Myocyte (in vitro differentiated cells): ENCODE data around the gene NCKAP5. TPM values are rescaled to one million over a fixed set of nuclear protein-coding genes. Genes with fewer than 3 reads are reported as not detected.

Experiments used
- DNase-seq: peaks from one replicate; pipeline ENCODE4 v3.0.0-alpha.2; 2012; ENCODE audit warnings: low read depth
- total RNA-seq: library from RNA; depleted of rRNA; stranded (reverse); fragments of >200 nt; gene quantifications from 2 replicates; pipeline ENCODE4 v1.2.3, GENCODE V29; 2014

Gene NCKAP5
- total RNA-seq, 1 donor from 2014 or later, result 0.53 TPM

GRCh38 chr2:132904142-132904842 lies 664.0 kb downstream of the NCKAP5 start:
- DNase-seq, result no peak

GRCh38 chr2:132902626-132903025 lies 665.6 kb downstream of the NCKAP5 start:
- no peak for DNase-seq

GRCh38 chr2:132901661-132902060 lies 666.6 kb downstream of the NCKAP5 start:
- no peak for DNase-seq

- no peak for DNase-seq
Observed at GRCh38 chr2:132897111-132897510, 671.2 kb downstream of the NCKAP5 start.

GRCh38 chr2:132896073-132896472 lies 672.2 kb downstream of the NCKAP5 start:
- DNase-seq, result no peak

GRCh38 chr2:132891498-132891897 lies 676.8 kb downstream of the NCKAP5 start:
- no peak for DNase-seq

GRCh38 chr2:132886574-132886973 lies 681.7 kb downstream of the NCKAP5 start:
- DNase-seq, result no peak

GRCh38 chr2:132884705-132885104 lies 683.6 kb downstream of the NCKAP5 start:
- DNase-seq, result no peak

GRCh38 chr2:132884292-132884691 lies 684.0 kb downstream of the NCKAP5 start:
- DNase-seq, result no peak

- DNase-seq, result no peak
Observed at GRCh38 chr2:132883430-132883829, 684.8 kb downstream of the NCKAP5 start.

GRCh38 chr2:132881546-132881945 lies 686.7 kb downstream of the NCKAP5 start:
- DNase-seq, result no peak

- DNase-seq, result no peak
Observed at GRCh38 chr2:132877923-132878322, 690.3 kb downstream of the NCKAP5 start.

GRCh38 chr2:132876745-132877391 lies 691.4 kb downstream of the NCKAP5 start:
- no peak for DNase-seq

- DNase-seq, result no peak
Observed at GRCh38 chr2:132875193-132875592, 693.1 kb downstream of the NCKAP5 start.

GRCh38 chr2:132873738-132874137 lies 694.5 kb downstream of the NCKAP5 start:
- DNase-seq, result no peak

- DNase-seq, result peak; percentile 59
Observed at GRCh38 chr2:132871831-132872230, 696.4 kb downstream of the NCKAP5 start.

- no peak for DNase-seq
Observed at GRCh38 chr2:132863961-132864360, 704.3 kb downstream of the NCKAP5 start.

GRCh38 chr2:132860220-132860619 lies 708.0 kb downstream of the NCKAP5 start:
- DNase-seq, result no peak

GRCh38 chr2:132859590-132859989 lies 708.7 kb downstream of the NCKAP5 start:
- DNase-seq, result no peak

GRCh38 chr2:132857319-132857718 lies 710.9 kb downstream of the NCKAP5 start:
- DNase-seq, result no peak

GRCh38 chr2:132850688-132851087 lies 717.6 kb downstream of the NCKAP5 start:
- no peak for DNase-seq

GRCh38 chr2:132849118-132849517 lies 719.1 kb downstream of the NCKAP5 start:
- DNase-seq, result peak; percentile 9

- no peak for DNase-seq
Observed at GRCh38 chr2:132845339-132845738, 722.9 kb downstream of the NCKAP5 start.
